Activated CD8-positive, alpha-beta memory T cell treated with anti-CD3 and anti-CD28 coated beads for 36 hours (primary cell): ENCODE data around the gene TRPM6. TPM values are rescaled to one million over a fixed set of nuclear protein-coding genes. Genes with fewer than 3 reads are reported as not detected.

Experiments
- CTCF ChIA-PET: fragments of 350-600 bp; sonication (Branson Sonifier 250); formaldehyde crosslinking; loops from one replicate; lab custom pipeline; 2021; ENCODE audit warnings: antibody characterized with exemption; lab: Charles Lee
- POLR2A ChIA-PET: fragments of 350-600 bp; sonication (Branson Sonifier 250); formaldehyde crosslinking; loops from one replicate; lab custom pipeline; 2021; ENCODE audit warnings: antibody characterized with exemption; lab: Charles Lee
- total RNA-seq, 2 experiments: library from RNA; stranded (reverse); gene quantifications; one replicate each; pipeline ENCODE4 v1.2.3, GENCODE V29; 2021

The TRPM6 gene
- total RNA-seq, 2 experiments from 2014 or later: 0.02 TPM; not detected in 1

DNA sequence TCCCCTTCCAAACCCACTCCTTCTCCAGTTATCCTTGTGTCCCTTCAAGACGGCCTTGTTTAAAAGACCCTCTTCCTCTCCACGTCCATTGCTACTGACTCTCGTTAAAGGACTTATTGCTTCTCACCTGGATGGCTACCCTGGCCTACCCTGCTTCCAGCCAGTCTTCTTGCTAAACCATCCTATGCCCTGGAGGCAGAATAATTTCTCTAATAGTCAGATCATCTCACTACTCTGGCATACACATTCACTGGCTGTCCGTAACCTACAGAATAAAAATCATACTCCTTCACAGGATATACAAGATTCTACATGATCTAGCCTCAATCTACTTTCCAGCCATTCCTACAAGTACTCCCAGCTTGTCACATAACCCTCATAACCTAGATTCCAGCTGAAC lies 92.6 kb downstream of the TRPM6 start:
- ChIA-PET POLR2A (no interaction called here), CTCF (interaction anchor here (1.0 to 1.4 kb wide), 3 partner anchors 11 to 17 kb away, joined by 3 to 4 read pairs (median 3); no protein-coding TSS in a partner anchor)

DNA sequence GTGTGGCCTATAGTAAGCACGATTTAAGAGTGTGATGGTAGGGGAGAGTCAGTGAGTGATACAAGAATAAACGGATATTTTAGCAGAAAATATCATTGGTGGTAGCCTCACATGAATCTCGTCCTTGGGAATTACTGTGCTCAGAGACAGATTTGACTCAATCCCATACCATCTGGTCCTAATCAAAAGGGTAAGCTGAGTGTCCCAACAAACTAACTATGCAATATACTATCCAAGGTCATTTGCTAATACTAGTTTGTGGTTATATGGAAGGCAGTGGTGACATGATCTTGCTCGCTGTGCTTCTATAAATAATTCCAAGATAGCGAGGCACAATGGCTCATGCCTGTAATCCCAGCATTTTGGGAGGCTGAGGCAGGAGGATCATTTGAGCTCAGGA lies 103.2 kb downstream of the TRPM6 start:
- CTCF ChIA-PET: no interaction called here
- POLR2A ChIA-PET: no interaction called here

DNA sequence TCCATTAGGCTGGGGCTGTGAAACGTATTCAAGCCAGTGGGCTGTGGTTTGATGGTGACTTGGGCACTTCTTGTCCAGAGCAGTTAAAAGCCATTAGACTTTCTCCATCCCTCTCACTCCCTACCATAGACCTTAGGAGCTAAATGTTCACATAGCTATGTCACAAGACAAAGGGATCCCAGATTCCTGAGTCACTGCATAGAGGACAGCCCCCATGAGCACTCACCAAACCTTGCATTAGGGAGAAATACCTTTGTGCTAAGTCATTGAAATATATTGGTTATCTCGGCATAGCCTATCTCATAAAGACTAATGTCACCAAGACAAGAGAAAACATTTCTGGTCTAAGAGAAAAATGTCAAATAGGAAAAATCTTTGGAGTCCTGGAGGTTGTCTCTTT lies 104.3 kb downstream of the TRPM6 start:
- CTCF ChIA-PET: no interaction called here

DNA sequence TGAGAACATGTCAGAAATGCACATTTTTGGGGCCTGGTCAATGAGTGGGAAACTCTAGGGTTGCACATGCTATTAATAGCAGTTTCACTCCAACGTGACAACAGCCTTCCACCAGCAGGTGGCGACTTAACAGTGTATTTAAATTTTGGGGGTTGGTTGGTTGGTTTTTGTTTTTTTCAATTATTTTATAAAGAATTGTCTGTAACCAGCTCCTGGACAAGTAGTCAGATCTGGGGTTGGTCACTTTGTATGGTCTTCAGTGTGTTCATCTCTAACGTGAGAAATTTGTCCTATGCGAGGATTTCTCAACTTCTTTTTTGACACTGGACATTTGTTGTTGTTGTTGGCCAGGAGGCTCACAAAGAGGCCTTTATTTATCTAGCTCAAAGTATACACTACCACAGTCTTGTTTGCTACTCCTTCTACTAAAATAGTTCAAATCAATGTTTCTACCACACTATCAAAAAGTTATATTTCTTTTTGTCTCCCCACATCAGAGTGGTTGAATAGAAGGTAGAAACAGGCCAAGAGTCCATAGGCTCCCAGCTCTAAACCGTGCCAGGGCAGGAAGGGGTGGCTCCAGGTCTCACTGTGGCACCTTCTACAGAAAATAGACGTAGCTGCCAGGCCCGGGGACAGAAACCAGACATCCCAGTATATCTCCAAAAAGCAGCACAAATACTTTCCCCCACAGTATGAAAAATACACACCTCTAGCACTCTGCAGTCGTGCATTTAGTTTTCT lies 110.4 kb downstream of the TRPM6 start:
- ChIA-PET POLR2A (no interaction called here), CTCF (interaction anchor here (0.9 to 3.0 kb wide), 7 partner anchors 17 to 409 kb away, joined by 3 to 16 read pairs (median 3); partner anchors contain the start of genes C9orf40 and NMRK1)

More for the DNA sequence above, 104.3 kb downstream of the TRPM6 start:
- POLR2A ChIA-PET: no interaction called here

DNA sequence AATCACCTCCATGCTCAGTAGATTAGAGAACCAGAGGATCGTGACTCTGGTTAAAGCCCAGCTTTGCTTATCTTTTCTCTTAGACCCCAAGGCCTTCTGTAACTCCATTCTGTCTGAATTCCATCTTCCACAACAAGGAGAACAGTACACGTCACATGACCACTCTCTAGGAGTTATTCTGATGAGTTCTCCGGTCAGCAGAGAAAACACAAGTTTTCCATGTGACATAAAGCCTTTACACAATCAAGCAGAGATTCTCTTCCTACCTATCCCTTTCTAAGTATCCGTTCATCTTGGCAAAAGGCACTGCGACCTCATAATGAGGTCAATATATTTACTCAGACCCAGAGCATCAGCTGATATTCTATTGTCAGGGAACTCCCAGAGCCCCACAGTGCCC lies 112.3 kb downstream of the TRPM6 start:
- CTCF ChIA-PET: interaction anchor here (1.2 to 3.0 kb wide), 3 partner anchors 206 to 251 kb away, joined by 3 to 16 read pairs (median 5); no protein-coding TSS in a partner anchor
- POLR2A ChIA-PET: no interaction called here

DNA sequence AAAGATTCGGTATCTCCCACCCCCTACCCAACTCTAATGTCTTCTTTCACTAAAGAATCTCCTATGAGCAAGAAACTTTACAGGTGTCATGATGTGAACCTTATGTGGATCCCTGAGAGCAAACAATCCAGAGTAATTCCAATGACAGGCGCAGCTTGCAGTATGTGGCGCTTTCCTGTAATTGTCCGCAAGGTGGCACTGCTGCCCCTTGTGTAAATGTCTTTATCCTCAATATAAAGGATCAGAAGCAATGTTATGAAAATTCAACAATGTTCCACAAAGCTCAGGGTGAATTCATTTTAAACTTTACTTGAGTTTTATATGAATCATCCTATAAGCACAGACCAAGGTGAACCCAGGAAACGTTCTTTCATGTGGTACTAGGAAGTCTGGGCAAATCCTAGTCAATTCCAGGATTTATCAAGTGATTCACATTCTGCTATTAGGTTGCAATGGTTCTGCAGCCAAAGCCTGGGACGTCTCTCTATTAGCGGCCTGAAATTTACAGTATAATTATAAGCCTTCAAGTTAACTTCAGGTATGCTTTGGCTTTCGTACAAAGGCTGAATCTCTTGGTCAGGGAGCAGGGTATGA lies 113.7 kb downstream of the TRPM6 start:
- POLR2A ChIA-PET: no interaction called here
- CTCF ChIA-PET: interaction anchor here (0.8 to 1.7 kb wide), 7 partner anchors 17 to 304 kb away, joined by 3 to 8 read pairs (median 5); partner anchors contain the start of gene CARNMT1

DNA sequence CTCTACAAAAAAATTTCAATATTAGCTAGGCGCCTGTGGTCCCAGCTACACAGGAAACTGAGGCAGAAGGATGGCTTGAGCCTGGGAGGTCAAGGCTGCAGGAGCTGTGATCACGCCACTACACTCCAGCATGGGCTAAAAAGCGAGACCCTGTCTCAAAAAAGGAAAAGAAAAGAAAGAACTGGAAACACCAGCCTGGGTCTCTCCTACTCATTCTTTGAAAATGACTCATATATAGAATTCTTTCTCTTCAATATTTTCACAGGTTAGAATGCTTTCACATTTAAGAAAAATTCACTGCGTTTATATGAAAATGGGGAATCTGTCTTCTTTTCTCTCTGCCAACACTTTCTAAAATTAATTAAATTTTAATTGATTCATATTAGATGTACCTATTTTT lies 115.6 kb downstream of the TRPM6 start:
- ChIA-PET POLR2A (no interaction called here), CTCF (interaction anchor here (0.9 to 1.3 kb wide), 2 partner anchors 178 to 236 kb away, joined by 3 read pairs; no protein-coding TSS in a partner anchor)

DNA sequence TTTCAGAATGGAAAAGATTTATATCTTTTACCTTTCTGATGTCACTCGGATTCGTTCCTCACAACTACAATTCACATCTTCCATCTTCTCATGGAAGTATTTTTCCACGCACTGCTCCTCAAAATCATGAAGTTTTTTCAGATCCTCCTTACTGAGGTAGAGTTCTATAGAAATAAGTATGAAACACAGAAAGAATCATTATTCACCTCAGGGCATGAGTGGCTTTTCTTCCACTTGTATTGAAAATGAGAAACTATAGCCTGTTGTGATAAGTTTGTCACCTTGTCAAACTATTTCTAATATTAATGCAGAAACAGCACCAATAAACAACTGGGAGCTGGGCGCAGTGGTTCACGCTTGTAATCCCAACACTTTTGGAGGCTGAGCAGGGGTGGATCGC lies 116.0 kb downstream of the TRPM6 start:
- ChIA-PET CTCF (interaction anchor here (1.3 kb wide), 1 partner anchor 237 kb away, joined by 3 read pairs; no protein-coding TSS in a partner anchor), POLR2A (no interaction called here)

DNA sequence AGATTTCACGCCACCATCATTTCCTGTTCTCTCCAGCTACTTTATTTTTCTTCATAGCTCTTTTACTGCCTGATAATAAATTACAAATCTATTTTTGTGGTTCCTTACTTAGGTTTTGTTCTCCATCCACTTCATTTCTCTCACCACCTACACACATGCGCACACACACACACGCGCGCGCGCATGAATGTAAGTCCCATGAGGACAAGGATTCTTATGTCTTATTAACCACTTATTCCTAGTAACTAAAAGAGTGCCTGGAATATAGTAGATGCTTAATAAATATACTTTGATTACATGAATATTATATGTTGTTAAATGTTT lies 116.5 kb downstream of the TRPM6 start:
- POLR2A ChIA-PET: no interaction called here
- CTCF ChIA-PET: no interaction called here

DNA sequence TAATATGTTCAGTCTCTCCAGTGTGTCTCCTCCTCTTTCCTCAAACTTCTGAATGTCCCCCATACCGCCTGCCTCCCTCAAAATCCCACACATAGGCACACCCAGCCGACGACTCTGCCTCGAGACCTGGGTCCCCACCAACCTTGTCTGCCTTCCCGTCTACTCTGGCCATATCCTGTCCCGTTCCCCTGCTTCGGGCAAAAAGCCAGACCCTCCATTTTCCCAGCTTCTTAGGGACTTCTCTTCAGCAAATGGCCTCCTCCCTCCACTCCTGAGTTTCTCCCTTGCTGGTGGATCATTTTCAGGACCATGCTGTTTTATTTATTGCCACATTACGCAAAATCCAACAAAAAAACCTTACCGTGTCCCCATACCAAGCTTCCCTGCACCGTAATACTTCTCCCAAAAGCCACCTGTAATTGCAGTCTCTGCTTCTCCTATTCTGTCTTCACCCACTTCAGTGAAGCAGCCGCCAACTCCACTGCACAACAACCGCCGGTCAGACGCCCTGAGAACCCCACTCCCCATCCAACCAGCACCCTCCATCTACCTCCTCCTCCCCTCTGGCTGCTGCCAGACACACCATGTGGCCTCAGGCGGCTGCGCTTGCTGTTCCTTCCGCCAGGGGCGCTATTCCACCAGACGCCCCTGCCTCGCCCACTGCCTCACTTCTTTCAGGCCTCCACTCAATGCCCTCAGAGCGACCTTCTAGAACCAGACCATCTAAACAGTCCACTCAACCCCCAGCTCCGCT lies 117.0 kb downstream of the TRPM6 start:
- ChIA-PET POLR2A (no interaction called here), CTCF (no interaction called here)

DNA sequence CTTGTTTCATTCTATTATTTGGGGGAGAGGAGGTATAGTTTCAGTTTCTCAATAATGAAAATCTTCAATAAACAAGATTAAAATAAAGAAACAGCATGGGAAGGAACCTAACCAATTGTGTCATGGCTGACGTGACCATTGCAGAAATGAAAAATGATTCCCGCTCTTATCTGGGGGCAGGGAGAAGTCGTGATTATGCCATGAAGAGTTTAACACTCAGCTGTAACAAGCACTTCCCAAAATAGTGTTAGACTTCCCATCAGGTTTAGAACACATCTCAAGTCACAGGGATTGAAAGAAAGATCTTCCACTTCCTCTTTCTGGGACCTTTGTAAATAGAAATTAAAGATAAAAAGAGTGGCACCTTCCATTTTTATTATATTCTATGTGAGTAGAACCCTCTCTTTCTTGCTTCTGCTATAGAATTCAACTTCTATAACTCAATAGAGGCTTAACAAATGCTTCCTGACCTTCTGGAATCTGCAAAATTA lies 122.2 kb downstream of the TRPM6 start:
- ChIA-PET POLR2A (no interaction called here), CTCF (no interaction called here)

DNA sequence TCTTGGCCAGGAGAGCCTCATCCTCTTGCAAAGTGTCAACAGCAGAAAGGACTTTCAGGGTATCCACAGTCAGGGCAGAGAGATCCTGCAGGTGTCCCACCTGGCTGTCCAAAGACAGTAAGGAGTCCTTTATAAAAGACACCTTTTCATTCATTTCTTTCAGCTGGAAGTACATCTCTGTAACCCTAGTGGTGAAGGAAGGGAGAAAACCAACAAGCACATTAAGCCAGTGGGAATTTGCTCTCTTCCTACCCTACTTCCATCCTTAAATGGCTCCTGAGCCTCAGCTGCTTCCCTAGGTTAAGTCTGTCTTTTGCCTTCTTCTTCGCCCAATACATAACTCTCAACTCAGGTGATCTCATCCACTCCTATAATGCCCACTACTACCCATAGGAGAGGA lies 124.8 kb downstream of the TRPM6 start:
- CTCF ChIA-PET: no interaction called here
- POLR2A ChIA-PET: no interaction called here

DNA sequence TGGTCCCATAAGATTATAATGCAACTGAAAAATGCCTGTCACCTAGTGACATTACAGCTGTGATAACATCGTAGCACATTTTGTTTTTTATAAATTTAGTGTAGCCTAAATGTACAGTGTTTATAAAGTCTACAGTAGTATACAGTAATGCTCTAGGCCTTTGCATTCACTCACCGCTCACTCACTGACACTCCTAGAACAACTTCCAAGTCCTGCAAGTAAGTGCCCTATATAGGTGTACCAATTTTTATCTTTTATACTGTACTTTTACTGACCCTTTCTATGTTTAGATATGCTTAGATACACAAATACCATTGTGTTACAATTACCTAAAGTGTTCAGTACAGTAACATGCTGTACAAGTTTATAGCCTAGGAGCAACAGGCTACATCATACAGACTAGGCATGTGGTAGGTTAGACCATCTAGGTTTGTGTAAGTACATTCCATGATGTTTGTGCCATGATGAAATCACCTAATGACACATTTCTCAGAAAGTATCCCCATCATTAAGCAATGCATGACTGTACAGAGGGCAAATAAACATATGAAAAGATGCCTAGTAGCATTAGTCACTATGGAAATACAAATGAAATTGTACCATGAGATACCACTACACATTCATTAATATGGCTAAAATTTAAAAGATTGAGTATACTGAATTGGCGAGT lies 127.6 kb downstream of the TRPM6 start:
- POLR2A ChIA-PET: no interaction called here
- CTCF ChIA-PET: no interaction called here

DNA sequence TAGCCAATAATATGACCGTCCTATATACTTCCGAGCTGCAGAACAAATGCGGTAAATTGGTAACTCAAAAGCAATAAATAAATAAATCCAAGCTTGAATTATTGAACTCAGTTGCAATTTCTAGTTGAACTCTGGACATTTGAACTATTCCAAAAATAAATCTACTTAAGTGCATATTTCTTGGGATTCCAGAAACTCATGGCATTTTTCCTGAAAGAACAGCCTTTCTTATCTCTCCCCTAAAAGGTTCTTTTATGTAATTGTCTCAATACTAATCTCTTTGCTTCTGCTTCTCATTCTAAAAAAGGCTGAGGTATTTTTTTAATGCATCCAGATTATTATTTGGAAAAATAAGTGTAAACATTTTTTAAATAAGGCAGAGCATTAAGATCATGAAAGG lies 131.7 kb downstream of the TRPM6 start:
- POLR2A ChIA-PET: no interaction called here
- CTCF ChIA-PET: interaction anchor here (1.5 kb wide), 1 partner anchor 18 kb away, joined by 6 read pairs; no protein-coding TSS in a partner anchor

DNA sequence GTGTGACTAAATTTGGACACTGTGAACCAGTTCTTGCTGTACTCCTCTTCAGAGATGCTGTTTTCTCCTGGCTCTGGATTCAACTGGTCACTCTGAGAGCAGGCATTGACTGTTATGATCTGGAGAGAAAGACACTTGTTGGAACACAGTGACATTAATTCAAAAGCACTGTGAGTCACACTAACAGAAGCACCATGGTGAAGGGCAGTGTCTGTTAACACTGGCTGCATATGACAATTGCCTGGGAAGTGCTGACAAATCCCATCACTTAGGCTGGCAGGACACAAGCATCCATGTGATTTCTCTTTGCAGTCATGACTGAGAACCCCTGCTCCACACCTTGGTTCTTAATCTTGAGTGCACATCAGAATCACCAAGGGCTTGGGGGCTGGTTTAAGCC lies 132.4 kb downstream of the TRPM6 start:
- ChIA-PET CTCF (no interaction called here), POLR2A (no interaction called here)

DNA sequence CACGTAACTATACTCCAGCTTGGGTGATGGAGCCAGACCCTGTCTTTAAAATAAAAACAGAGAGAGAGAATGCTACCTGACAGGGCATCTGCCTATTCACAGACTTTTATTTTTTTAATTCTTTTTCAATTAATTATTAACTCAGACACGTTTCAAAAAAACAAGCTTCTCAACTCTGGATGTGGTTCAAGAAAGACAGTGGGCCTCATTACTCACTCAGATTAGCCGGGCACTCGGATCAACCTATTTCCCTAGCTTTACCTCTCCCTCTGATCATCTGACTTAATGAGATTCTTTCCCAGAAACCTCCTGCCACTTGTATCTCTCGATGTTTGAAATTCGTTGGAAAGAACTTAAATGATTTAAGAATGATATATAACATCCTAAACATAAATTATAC lies 134.1 kb downstream of the TRPM6 start:
- ChIA-PET POLR2A (no interaction called here), CTCF (no interaction called here)

DNA sequence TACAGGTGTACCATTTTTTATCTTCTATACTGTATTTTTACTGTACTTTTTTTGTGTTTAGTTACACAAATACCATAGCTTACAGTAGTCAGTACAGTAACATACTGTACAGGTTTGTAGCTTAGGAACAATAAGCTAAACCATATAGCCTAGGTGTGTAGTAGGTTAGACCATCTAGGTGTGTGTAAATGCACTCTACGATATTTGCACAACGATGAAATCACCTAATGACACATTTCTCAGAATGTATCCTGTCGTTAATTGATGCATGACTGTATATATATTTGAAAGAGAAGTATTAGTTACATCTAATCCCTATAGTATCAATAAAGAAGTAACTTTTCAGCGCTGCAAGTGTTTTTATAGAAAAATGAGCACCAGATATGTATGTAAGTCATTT lies 138.8 kb downstream of the TRPM6 start:
- ChIA-PET CTCF (no interaction called here), POLR2A (no interaction called here)

DNA sequence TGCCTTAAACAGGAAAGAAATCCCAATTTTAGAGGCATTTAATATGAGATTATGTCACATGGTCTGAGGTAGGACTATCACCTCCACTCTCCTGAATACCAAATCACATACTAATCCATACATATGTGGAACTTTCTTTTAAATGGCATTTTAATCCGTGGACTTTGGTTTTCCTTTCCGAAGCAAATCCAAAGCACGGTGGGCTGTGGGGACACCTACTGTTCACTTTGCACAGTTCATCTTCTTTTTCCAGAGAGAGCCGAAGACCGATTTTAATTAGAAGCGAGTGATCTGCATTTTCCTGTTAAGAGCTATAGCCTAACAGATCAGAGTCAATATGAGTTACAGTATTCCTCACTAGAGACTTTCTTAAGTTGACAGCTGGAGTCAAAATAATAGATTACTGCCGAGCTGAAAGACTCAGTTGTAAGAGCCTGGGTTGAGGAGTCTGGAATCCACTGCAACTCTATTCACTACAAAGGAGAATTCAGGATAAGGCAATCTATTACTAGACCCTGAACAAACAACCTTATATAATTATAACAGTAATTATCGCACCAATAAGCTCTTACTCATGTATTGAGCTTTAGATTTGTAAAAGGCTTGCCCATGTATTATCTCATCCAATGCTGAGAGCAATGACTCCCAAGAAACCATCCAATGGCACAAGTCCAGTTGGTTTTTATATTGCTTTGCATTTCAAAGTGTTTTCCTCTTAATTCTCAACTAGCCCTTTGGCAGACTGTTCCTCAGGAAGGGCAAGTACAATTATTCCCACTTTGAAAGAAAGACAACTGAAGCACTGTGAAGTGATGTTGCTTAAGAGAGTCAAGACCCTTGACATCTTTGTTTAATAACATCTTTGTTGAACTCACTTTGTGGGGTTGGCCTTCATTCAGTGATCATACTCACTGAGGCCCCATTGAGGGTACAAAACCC lies 144.7 kb downstream of the TRPM6 start:
- ChIA-PET POLR2A (no interaction called here), CTCF (interaction anchor here (0.7 to 1.0 kb wide), 3 partner anchors 8 to 25 kb away, joined by 3 read pairs; no protein-coding TSS in a partner anchor)
